HG02840 (cell line): ENCODE measurements around the gene CRACR2A.

Experiments
- ATAC-seq: cut with Tn5 transposase; IDR thresholded peaks from one replicate; pipeline ENCODE4 v1.9.1; 2021; ENCODE audit warnings: mild to moderate bottlenecking, moderate library complexity, moderate number of reproducible peaks; ENCODE audit not compliant: unreplicated experiment, low FRiP score

The CRACR2A gene

GRCh38 chr12:3602488-3602887 is 150.4 kb downstream of the CRACR2A start:
- ATAC-seq = no peak

GRCh38 chr12:3601461-3602150 is 151.3 kb downstream of the CRACR2A start:
- no peak for ATAC-seq

- ATAC-seq = no peak
These were observed 152.0 kb downstream of the CRACR2A start for GRCh38 chr12:3600951-3601350.

- ATAC-seq = no peak
These were observed 152.7 kb downstream of the CRACR2A start for GRCh38 chr12:3600039-3600720.

- no peak for ATAC-seq
These were observed 153.7 kb downstream of the CRACR2A start for GRCh38 chr12:3598896-3599860.

GRCh38 chr12:3597526-3598210 is 155.2 kb downstream of the CRACR2A start:
- ATAC-seq = no peak

- no peak for ATAC-seq
These were observed 156.1 kb downstream of the CRACR2A start for GRCh38 chr12:3596703-3597415.

- no peak for ATAC-seq
These were observed 157.2 kb downstream of the CRACR2A start for GRCh38 chr12:3595721-3596120.

- ATAC-seq = no peak
These were observed 157.9 kb downstream of the CRACR2A start for GRCh38 chr12:3594966-3595365.

- no peak for ATAC-seq
These were observed 158.9 kb downstream of the CRACR2A start for GRCh38 chr12:3593906-3594483.

- ATAC-seq = no peak
These were observed 159.9 kb downstream of the CRACR2A start for GRCh38 chr12:3592856-3593625.

GRCh38 chr12:3589745-3590144 is 163.2 kb downstream of the CRACR2A start:
- ATAC-seq = no peak

GRCh38 chr12:3587402-3588013 is 165.4 kb downstream of the CRACR2A start:
- ATAC-seq = no peak

- ATAC-seq = no peak
These were observed 169.1 kb downstream of the CRACR2A start for GRCh38 chr12:3583656-3584334.

- ATAC-seq = no peak
These were observed 172.7 kb downstream of the CRACR2A start for GRCh38 chr12:3580094-3580749.

GRCh38 chr12:3579446-3580093 is 173.3 kb downstream of the CRACR2A start:
- ATAC-seq = no peak

GRCh38 chr12:3578557-3578956 is 174.4 kb downstream of the CRACR2A start:
- no peak for ATAC-seq
